HG03342 (cell line): ENCODE data around the gene WWP2.
"Not testable (repeated sequence)": the region's sequence is repeated elsewhere in the genome, so short reads cannot be mapped to it uniquely, and the experiment has no call there.

Experiments used
- ATAC-seq: cut with Tn5 transposase; IDR thresholded peaks from one replicate; pipeline ENCODE4 v1.9.1; 2021; ENCODE audit warnings: mild to moderate bottlenecking, moderate library complexity; ENCODE audit not compliant: unreplicated experiment

The WWP2 gene

GRCh38 chr16:69791391-69791847 is 29.3 kb downstream of the WWP2 start:
- not testable (repeated sequence) for ATAC-seq

- no peak for ATAC-seq
These were observed 31.4 kb downstream of the WWP2 start for GRCh38 chr16:69793526-69793925.

- ATAC-seq, result no peak
These were observed 32.4 kb downstream of the WWP2 start for GRCh38 chr16:69794486-69794885.

GRCh38 chr16:69796285-69797118 is 34.4 kb downstream of the WWP2 start:
- ATAC-seq, result no peak

GRCh38 chr16:69798466-69798865 is 36.3 kb downstream of the WWP2 start:
- no peak for ATAC-seq

DNA sequence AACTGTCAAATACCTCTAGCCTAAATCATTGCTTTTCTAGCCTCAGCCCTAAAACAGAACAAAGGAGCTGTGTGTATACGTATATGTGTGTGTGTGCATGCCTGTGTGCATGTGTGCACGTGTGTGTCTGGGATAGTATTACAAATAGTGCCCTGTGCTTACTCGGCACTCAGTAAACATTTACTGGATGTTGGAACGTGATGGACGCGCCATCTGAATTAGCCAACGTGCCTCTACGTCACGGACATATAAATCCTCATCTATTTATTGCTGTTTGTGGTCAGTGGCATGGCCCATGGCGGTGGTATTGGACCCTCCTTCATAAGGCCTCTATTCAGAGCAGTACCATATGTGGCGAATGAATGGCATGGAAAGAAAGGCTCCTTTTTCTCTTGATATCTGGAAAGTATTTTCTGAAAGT is 37.5 kb downstream of the WWP2 start:
- ATAC-seq, result no peak

DNA sequence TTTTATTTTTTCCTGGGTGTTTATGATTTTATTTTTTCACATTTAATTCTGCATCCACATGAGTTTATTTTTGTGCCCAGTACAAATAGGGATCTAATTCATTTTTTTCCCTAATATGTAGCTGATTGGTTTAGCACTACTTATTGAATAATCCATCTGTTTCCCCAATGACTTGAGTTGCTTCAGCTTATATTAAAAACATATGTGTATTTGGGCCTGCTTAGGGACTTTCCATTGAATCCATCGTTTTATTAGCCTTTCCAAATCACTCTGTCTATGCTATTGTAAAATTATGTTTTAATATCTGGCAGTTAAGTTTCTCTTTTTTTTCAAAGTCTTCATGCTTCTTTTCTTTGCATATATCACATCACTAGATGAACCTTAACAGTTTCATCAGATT is 42.2 kb downstream of the WWP2 start:
- no peak for ATAC-seq

GRCh38 chr16:69806776-69807175 is 44.6 kb downstream of the WWP2 start:
- not testable (repeated sequence) for ATAC-seq

GRCh38 chr16:69812688-69813014 is 50.5 kb downstream of the WWP2 start:
- ATAC-seq, result no peak

GRCh38 chr16:69814078-69814477 is 51.9 kb downstream of the WWP2 start:
- no peak for ATAC-seq

DNA sequence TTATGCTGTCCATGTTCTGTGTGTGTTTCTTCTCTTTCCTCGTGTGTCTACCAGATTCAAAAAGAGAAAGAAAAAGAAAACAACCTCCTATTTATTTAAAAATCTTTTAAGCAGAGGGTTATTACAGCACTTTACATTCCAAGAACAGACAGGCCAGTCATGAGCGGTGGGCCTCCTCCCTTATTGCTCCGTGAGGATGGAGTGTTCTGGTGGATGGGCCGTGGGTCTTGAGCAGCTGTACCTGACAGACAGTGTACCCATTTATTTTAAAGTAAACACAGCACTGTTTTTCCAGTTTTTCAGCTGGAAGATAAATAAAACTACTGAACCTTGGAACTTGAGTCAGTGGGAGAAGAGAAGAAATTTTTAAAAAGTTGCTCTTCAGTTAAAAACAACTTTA is 52.4 kb downstream of the WWP2 start:
- no peak for ATAC-seq

GRCh38 chr16:69815216-69815883 is 53.2 kb downstream of the WWP2 start:
- ATAC-seq, result not testable (repeated sequence)

- ATAC-seq, result no peak
These were observed 54.9 kb downstream of the WWP2 start for GRCh38 chr16:69816996-69817395.

DNA sequence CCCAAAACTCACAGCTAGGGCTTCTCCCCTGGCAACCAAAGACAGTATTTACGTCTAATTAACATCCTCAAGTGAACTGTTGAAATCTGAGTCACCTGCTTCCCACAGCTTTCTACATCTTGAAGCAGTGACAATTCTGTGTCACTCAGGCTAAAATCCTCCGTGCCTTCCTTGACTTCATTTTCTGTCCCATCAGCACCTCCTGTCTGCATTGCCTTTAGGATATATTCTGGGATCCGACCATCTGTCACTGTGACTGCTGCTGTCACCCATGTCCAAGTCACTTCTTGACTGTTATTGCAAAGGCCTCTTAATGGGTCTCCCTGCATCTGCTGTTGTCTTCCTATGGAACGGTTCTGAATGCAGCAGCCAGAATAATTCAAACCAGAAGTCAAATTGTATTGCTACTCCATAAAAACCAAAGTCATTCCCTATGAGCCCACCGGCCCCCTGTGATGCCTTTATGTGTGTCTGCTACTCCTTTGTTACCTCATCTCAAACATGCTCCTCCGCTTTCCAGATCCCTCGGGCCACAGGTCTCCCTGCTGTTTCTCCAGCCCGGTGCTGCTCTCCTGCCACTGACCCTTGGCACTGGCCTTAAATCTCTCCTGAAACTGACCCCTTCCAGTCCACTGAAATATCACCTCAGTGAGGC is 56.9 kb downstream of the WWP2 start:
- ATAC-seq, result no peak

- no peak for ATAC-seq
These were observed 58.9 kb downstream of the WWP2 start for GRCh38 chr16:69820926-69821541.

DNA sequence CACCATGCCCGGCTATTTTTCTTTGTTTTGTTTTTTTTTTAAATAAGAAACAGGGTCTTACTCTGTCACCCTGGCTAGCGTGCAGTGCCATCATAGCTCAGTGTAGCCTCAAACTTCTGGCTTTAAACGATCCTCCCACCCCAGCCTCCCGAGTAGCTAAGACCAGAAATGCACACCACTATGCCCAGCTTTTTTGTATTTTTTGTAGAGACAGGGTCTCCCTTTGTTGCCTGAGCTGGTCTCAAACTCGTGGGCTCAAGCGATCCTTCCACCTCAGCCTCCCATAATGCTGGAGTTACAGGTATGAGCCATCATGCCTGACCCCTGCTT is 59.7 kb downstream of the WWP2 start:
- ATAC-seq, result no peak

GRCh38 chr16:69822174-69822935 is 60.2 kb downstream of the WWP2 start:
- ATAC-seq, result no peak

GRCh38 chr16:69823831-69824563 is 61.9 kb downstream of the WWP2 start:
- peak; percentile 90 for ATAC-seq

GRCh38 chr16:69824564-69825142 is 62.5 kb downstream of the WWP2 start:
- not testable (repeated sequence) for ATAC-seq

- ATAC-seq, result no peak
These were observed 65.4 kb downstream of the WWP2 start for GRCh38 chr16:69827524-69827923.
